ENCODE measurements around the gene GRIN2C.

The GRIN2C gene

DNA sequence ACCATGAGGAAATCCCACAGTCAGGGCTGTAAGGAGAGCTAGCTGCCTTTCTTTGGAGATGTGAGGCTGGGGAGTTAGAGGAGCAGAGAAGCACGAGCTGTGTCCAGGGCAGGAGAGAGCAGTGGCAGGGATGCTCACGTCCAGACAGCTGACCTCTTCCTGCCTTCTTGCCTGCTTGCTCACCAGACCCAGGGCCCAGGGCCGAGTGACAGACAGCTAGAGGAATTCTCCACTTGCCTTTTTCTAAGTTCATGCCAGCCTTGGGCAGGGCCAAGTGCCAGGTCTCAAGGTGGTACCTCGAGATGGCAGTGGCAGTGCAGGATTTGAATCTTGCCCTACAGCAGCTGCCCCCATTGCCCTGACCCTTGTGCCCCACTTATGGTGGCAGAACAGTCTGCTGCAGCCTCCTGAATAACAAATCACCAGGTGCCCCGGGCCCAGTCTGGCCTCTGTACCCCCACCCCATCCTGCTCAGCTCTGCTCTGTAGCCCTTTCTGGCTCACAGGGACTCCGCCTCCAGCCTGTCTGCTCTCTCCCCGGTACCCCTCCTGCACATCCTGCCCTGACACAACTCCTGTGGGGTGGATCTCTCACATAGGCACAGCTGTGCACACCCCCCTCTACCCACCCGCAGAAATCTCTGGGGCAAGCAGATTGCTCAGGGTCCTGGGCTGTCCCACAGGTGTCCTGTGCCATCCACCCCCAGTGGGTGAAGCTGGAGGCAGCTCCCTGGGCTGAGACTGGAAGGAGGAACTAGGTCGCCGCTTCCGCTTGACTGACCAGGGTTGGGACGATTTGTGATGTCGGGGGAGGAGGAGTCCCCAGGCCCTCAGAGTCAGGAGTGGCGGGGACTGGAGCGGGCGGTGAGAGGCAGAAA, 25.9 kb downstream of the GRIN2C start:
- no peak for ATAC-seq
- H3K4me3 Mint-ChIP-seq = no peak overlapping the region
- no peak overlapping the region for H3K27ac Mint-ChIP-seq
- H3K36me3 Mint-ChIP-seq (ENCODE audit: low read depth) = peaks cover 10% of the 10 kb centered on the region
- H3K9me3 Mint-ChIP-seq = no peaks in the 10 kb centered on the region
- H3K4me1 Mint-ChIP-seq = peaks cover 2% of the 10 kb centered on the region
- no peak for DNase-seq
- H3K27me3 Mint-ChIP-seq = no peaks in the 10 kb centered on the region

DNA sequence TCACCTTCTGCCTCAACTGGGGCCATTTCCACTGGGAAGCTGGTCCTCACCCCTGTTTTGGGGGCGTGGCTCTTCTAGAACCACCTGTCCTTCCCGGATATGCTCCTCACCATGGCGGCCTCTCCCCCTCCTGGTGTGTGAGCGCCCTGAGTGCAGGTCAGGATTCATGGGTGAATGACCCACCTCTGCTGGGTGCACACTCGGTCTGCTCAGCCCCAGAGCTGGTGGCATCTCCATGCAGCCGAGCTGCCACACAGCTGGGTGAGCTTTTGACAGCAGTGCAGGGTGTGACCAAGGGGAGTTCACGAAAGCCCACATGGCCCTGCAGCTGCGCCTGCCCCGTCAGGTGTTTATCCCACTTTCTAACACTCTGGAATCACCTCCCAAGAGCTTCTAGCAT, 27.3 kb downstream of the GRIN2C start:
- Mint-ChIP-seq H3K36me3 (ENCODE audit: low read depth) (peaks cover 10% of the 10 kb centered on the region), H3K4me1 (peaks cover 2% of the 10 kb centered on the region), H3K27ac (no peak overlapping the region), H3K4me3 (no peak overlapping the region), H3K9me3 (no peaks in the 10 kb centered on the region), H3K27me3 (no peaks in the 10 kb centered on the region)
- ATAC-seq = no peak
- DNase-seq = no peak

DNA sequence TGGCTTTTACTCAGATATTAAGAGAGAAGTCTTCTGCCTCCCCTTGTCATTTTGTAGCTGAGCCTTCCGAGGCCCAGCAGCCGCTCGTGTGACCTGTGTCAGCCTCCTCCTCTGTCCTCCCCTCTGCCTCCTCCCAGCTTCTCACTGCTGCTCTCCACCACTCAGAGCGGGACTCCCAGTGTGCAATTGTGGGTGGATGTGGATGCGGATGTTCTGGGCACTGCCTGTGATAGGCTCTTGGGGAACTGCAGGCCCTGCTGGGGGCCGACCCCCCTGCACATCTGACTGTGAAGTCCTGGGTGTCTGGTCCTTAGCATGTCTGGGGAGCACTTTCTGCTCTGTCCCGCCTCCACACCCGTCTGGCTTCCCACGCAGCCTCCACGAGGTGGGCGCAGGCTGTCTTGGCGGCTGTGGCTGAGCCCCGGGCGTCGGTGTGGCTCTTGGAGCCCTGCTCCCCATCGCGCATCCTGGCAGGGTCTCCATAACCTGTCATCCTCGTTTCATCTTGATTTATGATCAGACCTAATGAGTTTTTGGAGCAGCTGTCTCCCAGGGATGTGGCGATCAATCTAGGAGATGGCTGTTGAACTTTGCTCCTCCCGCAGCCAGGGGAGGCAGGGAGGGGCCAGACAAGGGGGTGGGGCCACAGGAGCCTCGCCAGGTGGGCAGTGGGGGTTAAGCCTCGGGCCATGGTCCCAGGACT, 28.1 kb downstream of the GRIN2C start:
- ATAC-seq = no peak
- peaks cover 2% of the 10 kb centered on the region for H3K4me1 Mint-ChIP-seq
- no peaks in the 10 kb centered on the region for H3K27me3 Mint-ChIP-seq
- H3K4me3 Mint-ChIP-seq = no peak overlapping the region
- no peak for DNase-seq
- H3K36me3 Mint-ChIP-seq (ENCODE audit: low read depth) = peaks cover 7% of the 10 kb centered on the region
- H3K9me3 Mint-ChIP-seq = no peaks in the 10 kb centered on the region
- no peak overlapping the region for H3K27ac Mint-ChIP-seq

DNA sequence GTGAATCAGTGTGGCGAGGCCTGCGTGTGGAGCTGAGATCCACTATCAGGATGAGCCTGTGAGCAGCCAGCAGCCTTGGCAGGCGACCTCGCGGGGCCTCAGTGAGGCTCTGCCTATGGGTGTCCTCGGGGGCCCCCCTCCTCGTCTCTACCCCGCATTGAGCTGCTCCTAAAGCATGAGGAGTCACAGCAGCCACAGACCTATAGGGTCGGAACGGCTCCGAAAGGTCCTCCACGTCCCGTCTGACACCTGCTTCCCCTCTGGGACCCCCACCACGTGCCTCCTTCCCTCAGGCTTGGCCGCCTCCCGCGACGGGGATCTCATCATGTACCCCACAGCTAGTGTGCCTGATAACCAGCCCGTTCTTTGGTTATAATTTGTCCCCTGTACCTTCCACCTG, 28.8 kb downstream of the GRIN2C start:
- H3K9me3 Mint-ChIP-seq = no peaks in the 10 kb centered on the region
- H3K4me1 Mint-ChIP-seq = peaks cover 2% of the 10 kb centered on the region
- DNase-seq (no peak), ATAC-seq (no peak)
- H3K36me3 Mint-ChIP-seq (ENCODE audit: low read depth) = peaks cover 2% of the 10 kb centered on the region
- H3K4me3 Mint-ChIP-seq = no peak overlapping the region
- no peak overlapping the region for H3K27ac Mint-ChIP-seq
- no peaks in the 10 kb centered on the region for H3K27me3 Mint-ChIP-seq

DNA sequence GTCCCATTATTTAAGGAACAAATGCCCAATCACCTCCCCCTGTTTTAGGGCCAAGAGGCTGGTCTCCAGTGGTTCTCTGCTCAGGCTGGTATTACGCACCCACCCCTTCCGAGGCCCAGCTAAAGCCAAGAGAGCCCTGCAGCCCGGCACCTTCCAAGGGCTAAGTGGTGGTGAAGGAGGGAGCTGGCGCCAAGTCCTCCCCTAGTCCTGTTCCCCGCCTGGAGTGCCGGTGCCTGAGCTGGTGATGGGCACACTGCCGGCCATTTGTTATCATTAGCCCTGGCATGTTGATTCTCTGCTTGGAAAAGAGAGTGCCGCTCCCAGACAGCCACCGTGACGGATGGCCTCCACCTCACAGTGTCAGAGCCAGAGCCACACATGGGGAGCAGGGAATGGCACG, 31.9 kb downstream of the GRIN2C start:
- Mint-ChIP-seq H3K9me3 (no peaks in the 10 kb centered on the region), H3K4me1 (no peaks in the 10 kb centered on the region), H3K4me3 (no peak overlapping the region), H3K36me3 (ENCODE audit: low read depth) (peaks cover 2% of the 10 kb centered on the region), H3K27ac (no peak overlapping the region), H3K27me3 (no peaks in the 10 kb centered on the region)
- no peak for ATAC-seq
- no peak for DNase-seq

DNA sequence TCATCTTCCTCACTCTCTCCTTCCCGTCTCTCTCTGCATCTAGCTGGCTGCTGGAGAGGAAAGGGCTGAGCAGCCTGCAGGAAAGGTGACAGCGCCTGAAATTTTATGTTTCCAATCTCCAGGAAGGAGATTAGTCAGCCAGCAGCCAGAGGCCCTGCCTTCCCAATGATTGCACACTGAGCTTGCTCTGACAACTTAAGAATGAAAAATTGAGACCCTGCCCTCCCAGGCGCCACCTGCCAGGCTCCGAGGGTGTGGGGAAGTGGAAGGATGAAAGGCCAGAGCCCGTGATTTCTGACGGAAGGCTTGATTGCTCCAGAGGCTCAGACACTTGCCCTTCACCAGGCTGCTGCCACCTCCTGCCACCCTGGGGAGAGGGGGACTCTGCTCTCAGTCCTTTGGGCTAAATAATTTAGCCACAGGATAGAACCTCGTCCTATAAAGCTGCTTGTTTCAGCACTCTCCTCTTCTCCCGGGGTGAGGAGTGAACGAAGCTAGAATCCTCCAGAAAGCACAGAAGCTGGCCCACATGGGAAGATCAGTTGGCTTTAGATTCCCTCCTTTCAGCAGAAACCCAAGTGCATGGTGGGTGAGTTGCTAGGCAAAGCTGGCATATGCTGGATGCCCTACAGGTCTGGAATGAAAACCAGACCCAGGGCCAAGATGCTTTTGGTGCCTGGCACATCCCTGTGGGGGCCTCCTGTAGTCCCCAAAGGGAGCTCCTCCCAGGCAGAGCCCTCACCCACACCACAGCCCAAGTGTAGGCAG, 33.5 kb downstream of the GRIN2C start:
- no peak overlapping the region for H3K27ac Mint-ChIP-seq
- H3K36me3 Mint-ChIP-seq (ENCODE audit: low read depth) = peaks cover 2% of the 10 kb centered on the region
- ATAC-seq = no peak
- H3K4me3 Mint-ChIP-seq = no peak overlapping the region
- H3K9me3 Mint-ChIP-seq = no peaks in the 10 kb centered on the region
- H3K4me1 Mint-ChIP-seq = no peaks in the 10 kb centered on the region
- DNase-seq = no peak
- H3K27me3 Mint-ChIP-seq = no peaks in the 10 kb centered on the region

DNA sequence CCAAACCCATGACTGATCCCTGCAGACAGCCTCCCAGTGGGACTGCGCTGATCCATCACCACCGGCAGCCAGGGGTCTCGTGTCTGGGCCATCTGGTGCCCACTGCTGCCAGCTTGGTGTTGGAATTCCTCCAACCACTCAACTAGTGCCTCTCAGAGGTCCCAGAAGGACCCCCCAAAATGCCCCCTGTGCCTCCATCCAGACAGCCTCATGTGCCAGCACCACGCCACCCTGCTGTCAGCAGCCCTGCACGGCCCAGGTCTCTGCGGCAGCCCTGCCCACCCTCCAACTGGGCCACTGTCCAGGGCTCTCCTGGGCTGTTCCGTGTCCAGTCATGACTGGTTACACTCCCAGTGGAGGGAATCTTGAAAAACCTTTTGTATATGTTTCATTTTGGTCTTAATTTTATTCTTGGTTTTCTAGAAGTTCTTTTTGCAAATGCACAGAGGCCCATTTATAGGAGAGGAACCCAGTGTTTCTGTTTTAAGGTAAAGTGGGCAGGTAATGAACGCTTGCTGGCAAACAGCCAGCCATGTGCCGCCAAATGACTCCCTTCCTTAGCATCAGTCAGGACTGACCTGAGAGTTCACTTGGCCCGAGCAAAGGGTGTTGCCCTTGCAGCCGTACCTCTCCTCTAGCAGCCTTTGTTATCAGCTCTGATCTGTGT, 34.6 kb downstream of the GRIN2C start:
- no peak overlapping the region for H3K27ac Mint-ChIP-seq
- H3K36me3 Mint-ChIP-seq (ENCODE audit: low read depth) = peaks cover 4% of the 10 kb centered on the region
- no peaks in the 10 kb centered on the region for H3K27me3 Mint-ChIP-seq
- H3K9me3 Mint-ChIP-seq = no peaks in the 10 kb centered on the region
- H3K4me3 Mint-ChIP-seq = no peak overlapping the region
- ATAC-seq = no peak
- no peaks in the 10 kb centered on the region for H3K4me1 Mint-ChIP-seq
- DNase-seq = no peak

DNA sequence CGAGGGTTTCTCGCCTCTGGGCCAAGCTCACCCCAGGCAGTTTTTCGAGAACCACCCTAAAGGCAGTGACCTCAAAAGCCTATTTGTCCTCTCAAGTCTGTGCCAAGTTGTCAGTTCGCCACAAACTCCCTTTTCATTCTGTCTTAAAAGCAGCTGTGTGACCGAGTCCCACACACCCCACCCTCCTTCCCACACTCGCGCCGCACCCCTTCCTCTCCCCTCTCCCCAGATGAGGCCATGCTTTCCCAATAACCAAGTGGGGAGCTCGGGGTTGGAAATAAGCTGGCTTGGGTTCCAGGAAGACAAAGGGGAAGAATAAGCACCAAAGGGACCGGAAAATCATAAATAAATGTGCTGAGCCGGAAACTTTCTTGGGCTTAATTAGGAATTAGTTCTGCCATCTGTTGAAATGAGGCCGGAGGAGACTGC, 36.7 kb downstream of the GRIN2C start:
- no peaks in the 10 kb centered on the region for H3K27me3 Mint-ChIP-seq
- peaks cover 4% of the 10 kb centered on the region for H3K36me3 Mint-ChIP-seq (ENCODE audit: low read depth)

DNA sequence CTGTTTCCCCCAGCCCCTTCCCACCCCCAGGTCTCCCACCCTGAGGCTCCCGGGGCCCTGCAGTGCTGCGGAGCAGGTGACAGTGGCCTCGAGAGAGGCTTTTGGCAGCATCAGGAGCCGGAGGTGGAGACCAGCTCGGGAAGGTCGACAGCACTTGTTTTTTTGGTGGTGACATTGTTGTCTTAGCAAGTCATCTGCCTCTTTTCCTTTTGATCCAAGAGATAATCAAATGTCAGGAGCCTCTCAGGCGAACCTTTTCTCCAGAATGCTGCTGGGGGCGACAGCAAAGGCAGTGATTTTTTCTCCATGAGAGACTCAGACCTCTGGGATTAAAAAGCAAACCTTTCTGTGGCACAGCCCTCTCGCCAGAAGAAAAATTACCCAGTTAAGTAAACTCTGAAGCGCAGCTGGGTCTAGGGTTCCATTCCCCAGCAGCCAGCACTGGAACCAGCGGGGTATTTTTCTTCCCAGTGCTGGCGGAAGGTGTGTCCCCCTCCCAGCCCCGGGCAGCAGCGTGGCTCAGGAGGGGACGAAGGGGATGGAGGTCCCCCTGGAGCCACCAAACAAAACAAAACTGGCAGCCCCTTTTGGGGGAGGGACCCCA, 37.2 kb downstream of the GRIN2C start:
- no peak overlapping the region for H3K27ac Mint-ChIP-seq
- no peaks in the 10 kb centered on the region for H3K4me1 Mint-ChIP-seq
- ATAC-seq (no peak), DNase-seq (no peak)
- H3K9me3 Mint-ChIP-seq = no peaks in the 10 kb centered on the region
- H3K4me3 Mint-ChIP-seq = no peak overlapping the region
- peaks cover 4% of the 10 kb centered on the region for H3K36me3 Mint-ChIP-seq (ENCODE audit: low read depth)
- no peaks in the 10 kb centered on the region for H3K27me3 Mint-ChIP-seq

More for the DNA sequence above, 36.7 kb downstream of the GRIN2C start:
- H3K9me3 Mint-ChIP-seq = no peaks in the 10 kb centered on the region
- H3K27ac Mint-ChIP-seq = no peak overlapping the region
- no peak for DNase-seq
- no peak overlapping the region for H3K4me3 Mint-ChIP-seq
- no peak for ATAC-seq
- no peaks in the 10 kb centered on the region for H3K4me1 Mint-ChIP-seq

DNA sequence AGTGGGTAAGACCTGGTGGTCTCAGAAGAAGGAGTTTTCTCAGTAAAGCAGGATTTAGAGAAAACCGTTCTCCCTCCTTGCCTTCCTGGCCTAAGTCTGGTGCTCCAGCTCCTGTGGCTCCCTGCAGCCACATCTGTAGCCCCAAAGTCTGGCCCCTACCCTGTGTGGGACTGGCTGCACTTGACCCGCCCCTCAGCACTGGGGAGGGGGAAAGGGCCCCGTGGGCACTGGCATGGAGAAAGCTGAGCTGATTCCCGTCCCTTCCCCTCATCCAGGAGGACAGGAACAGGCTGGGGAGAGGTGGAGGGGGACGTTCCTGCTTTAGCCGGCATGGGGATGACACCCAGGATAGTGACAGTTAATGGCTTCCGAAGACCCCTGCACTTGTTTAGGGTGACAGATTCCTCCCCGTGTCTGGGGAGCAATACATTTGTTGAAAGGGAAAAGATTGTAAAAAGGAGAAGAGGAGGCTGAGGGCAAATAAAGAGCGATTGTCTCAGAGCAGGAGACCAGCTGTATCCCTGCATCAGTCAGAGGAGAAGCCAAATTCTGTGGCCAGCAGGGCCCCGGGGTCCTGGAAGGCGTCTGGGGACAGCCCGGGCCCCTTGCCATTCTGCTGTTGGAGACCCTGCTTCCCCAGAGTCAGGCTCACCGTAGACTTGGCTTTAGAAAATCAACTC, 37.9 kb downstream of the GRIN2C start:
- H3K4me3 Mint-ChIP-seq = no peak overlapping the region
- H3K36me3 Mint-ChIP-seq (ENCODE audit: low read depth) = peaks cover 4% of the 10 kb centered on the region

DNA sequence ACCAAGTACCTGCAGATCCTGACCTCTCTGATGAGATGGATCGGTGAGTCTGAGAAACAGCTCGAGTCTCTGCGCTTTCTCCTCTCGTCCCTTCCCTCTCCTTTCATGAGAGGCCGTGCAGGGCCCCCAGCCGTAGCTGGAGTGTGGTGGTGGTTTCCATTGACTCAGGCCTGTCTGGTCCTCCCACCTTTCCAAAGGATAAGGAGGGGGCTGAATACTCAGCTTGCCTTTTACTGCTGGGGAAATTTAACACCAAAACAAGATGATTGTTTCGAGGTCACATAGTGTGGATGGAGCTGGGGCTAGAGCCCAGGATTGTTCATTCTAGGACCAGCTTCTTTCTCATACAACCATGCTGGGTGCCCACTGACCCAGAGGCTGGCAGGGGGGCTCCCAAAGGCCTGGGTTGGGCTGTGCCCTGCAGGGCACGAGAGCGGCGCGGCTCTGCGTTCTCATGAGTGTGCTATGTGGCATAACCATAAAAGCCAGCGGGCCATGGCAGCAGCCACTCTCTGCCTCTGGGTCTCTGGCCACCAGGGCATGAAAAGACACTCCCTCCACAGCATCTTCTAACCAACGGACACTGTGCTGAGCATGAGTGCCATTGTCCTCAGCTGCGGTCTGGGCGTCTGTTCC, 39.8 kb downstream of the GRIN2C start:
- ATAC-seq = no peak
- no peaks in the 10 kb centered on the region for H3K4me1 Mint-ChIP-seq
- no peaks in the 10 kb centered on the region for H3K9me3 Mint-ChIP-seq
- DNase-seq = no peak
- peaks cover 6% of the 10 kb centered on the region for H3K36me3 Mint-ChIP-seq (ENCODE audit: low read depth)
- H3K4me3 Mint-ChIP-seq = no peak overlapping the region
- H3K27me3 Mint-ChIP-seq = no peaks in the 10 kb centered on the region
- H3K27ac Mint-ChIP-seq = no peak overlapping the region

More for the DNA sequence above, 37.9 kb downstream of the GRIN2C start:
- Mint-ChIP-seq H3K27ac (no peak overlapping the region), H3K9me3 (no peaks in the 10 kb centered on the region), H3K27me3 (no peaks in the 10 kb centered on the region), H3K4me1 (no peaks in the 10 kb centered on the region)
- no peak for DNase-seq
- no peak for ATAC-seq

DNA sequence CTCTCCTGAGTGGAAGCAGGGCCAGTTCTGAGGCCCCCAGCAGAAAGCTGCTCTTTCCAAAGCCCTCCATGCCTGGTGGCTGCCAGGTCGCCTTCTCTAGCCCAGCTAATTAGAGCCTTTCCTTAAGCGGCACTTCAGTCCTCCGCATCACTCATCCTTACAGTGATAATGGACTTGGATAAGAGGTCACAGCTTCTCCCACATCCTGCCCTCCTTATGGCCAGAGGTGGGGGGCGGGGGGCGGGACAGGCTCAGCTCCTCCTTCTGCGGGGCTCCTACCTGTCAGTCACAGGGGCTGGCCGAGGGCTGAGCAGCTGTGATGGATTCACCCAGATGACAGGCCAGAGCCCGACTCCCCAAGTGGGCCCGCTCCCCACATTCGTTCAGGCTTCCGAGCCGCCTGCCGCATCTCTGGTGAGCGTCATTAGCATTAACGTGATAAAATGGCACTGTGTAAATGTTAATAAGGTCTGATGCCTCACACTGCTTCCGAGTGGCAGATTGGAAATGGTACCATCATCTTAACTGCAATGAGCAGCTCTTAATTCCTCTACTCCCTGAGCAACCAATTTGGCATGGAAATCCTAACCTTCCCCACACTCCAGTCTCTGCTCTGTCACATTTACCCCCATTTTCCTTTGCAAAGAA, 41.3 kb downstream of the GRIN2C start:
- Mint-ChIP-seq H3K4me3 (no peak overlapping the region), H3K36me3 (ENCODE audit: low read depth) (peaks cover 9% of the 10 kb centered on the region), H3K27ac (no peak overlapping the region), H3K9me3 (no peaks in the 10 kb centered on the region), H3K27me3 (no peaks in the 10 kb centered on the region), H3K4me1 (no peaks in the 10 kb centered on the region)
- ATAC-seq (no peak), DNase-seq (no peak)
